ENCODE measurements around the gene ARMC6. TPM values are rescaled to one million over a fixed set of nuclear protein-coding genes. Genes with fewer than 3 reads are reported as not detected.
A peak's percentile ranks its signal among the peaks of the same experiment; 100 is the strongest.

Gene ARMC6
- total RNA-seq, 1 donor from 2014 or later = 25.9 TPM

DNA sequence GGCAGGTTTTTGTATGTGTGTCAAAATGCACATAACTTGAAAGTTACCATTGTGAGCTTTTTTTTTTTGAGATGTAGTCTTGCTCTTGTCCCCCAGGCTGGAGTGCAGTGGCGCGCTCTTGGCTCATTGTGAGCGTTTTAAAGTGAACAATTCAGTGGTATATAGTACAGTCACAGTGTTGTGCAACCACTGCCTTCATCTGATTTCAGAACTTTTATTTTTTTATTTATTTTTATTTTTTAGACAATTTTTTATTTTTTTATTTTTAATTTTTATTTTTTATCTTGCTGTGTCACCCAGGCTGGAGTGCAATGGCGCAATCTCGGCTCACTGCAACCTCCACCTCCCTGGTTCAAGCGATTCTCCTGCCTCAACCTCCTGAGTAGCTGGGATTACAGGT, 45.4 kb downstream of the ARMC6 start:
- peaks cover 9% of the 10 kb centered on the region for H3K36me3 Mint-ChIP-seq (ENCODE audit: low read depth, unreplicated experiment)
- DNase-seq (ENCODE audit: low spot score) = no peak
- no peak overlapping the region for H3K27ac Mint-ChIP-seq (ENCODE audit: unreplicated experiment)
- H3K4me3 Mint-ChIP-seq (ENCODE audit: unreplicated experiment) = no peak overlapping the region
- no peaks in the 10 kb centered on the region for H3K9me3 Mint-ChIP-seq (ENCODE audit: unreplicated experiment)
- H3K4me1 Mint-ChIP-seq (ENCODE audit: unreplicated experiment) = no peaks in the 10 kb centered on the region
- H3K27me3 Mint-ChIP-seq (ENCODE audit: unreplicated experiment) = peaks cover 5% of the 10 kb centered on the region
- TF ChIP-seq, protein P1, sequence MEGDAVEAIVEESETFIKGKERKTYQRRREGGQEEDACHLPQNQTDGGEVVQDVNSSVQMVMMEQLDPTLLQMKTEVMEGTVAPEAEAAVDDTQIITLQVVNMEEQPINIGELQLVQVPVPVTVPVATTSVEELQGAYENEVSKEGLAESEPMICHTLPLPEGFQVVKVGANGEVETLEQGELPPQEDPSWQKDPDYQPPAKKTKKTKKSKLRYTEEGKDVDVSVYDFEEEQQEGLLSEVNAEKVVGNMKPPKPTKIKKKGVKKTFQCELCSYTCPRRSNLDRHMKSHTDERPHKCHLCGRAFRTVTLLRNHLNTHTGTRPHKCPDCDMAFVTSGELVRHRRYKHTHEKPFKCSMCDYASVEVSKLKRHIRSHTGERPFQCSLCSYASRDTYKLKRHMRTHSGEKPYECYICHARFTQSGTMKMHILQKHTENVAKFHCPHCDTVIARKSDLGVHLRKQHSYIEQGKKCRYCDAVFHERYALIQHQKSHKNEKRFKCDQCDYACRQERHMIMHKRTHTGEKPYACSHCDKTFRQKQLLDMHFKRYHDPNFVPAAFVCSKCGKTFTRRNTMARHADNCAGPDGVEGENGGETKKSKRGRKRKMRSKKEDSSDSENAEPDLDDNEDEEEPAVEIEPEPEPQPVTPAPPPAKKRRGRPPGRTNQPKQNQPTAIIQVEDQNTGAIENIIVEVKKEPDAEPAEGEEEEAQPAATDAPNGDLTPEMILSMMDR (IDR thresholded peaks at IDR 0.05; ENCODE audit: unreplicated experiment) = no peak

DNA sequence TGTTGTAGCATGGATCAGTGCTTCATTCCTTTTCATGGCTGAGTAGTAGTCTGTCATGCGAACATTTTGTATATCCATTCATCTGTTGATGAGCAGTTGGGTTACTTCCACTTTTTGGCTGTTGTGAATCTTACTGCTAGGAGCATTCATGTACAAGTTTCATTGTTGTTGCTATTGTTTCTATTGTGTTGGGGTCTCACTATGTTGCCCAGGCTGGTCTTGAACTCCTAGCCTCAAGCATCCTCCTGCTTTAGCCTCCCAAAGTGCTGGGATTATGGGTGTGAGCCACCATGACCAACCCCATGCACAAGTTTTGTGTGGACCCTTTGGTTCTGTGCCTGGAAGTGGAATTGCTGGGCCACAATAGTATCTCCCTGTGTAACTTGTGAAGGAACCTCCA, 46.2 kb downstream of the ARMC6 start:
- H3K4me3 Mint-ChIP-seq (ENCODE audit: unreplicated experiment) = no peak overlapping the region

DNA sequence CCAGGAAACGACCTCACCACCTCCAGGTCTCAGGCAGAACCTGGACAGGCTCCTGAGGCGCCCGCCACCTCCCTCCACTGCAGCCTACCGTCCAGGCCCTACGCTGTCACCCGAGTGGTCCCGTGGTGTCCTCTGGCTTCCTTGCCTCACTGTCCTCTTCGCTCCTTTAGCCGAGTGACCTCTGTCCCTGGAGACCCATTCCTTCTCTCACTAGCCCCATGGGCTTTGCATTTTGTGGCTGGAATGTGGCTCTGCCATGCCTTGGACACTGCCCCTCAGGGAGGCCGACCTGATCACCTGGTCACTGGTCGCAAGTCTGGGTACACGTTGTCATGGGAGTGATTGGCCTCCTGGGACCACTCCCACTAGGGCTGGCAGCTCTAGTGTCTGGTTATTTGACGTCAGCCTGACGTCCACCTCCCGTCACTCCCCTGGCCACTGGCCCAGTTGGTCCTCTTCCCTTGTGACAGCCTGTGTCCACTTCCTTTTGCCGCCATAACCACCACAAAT, 48.3 kb downstream of the ARMC6 start:
- H3K27ac Mint-ChIP-seq (ENCODE audit: unreplicated experiment) = no peak overlapping the region
- no peaks in the 10 kb centered on the region for H3K4me1 Mint-ChIP-seq (ENCODE audit: unreplicated experiment)
- H3K27me3 Mint-ChIP-seq (ENCODE audit: unreplicated experiment) = no peaks in the 10 kb centered on the region

More for the DNA sequence above, 46.2 kb downstream of the ARMC6 start:
- no peaks in the 10 kb centered on the region for H3K4me1 Mint-ChIP-seq (ENCODE audit: unreplicated experiment)
- no peak for DNase-seq (ENCODE audit: low spot score)
- TF ChIP-seq, protein P1 (IDR thresholded peaks at IDR 0.05; ENCODE audit: unreplicated experiment) = no peak
- H3K27me3 Mint-ChIP-seq (ENCODE audit: unreplicated experiment) = peaks cover 5% of the 10 kb centered on the region
- H3K9me3 Mint-ChIP-seq (ENCODE audit: unreplicated experiment) = no peaks in the 10 kb centered on the region
- no peak overlapping the region for H3K27ac Mint-ChIP-seq (ENCODE audit: unreplicated experiment)
- H3K36me3 Mint-ChIP-seq (ENCODE audit: low read depth, unreplicated experiment) = peaks cover 9% of the 10 kb centered on the region

DNA sequence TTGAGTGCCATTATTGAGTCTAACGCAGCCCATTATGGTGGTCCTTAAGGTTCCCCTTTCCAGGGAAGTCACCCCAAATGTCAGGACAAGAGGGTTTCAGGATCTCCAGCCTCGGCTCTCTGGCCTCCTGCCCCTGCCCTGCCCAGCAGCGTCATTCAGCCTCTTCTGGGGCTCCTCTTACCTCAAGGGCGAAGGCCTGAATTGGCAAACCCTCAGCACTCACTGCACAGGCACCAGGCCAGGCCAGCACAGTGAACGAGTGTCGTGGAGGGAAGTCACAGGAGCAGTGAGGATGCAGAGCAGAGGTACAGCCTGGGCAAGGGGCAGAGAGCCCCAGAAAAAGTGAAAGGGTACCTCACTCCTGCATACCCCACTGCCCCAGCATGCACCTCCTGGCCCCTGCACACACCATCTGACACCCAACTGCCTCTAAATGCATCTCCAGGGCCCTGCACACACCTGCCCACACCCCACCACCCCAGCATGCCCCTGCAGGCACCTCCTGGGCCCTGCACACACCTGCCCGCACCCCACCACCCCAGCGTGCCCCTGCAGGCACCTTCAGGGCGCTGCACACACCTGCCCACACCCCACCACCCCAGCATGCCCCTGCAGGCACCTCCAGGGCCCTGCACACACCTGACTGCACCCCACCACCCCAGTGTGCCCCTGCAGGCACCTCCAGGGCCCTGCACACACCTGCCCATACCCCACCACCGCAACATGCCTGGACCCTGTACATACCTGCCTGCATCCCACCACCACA, 50.2 kb downstream of the ARMC6 start:
- H3K4me1 Mint-ChIP-seq (ENCODE audit: unreplicated experiment) = no peaks in the 10 kb centered on the region
- H3K27me3 Mint-ChIP-seq (ENCODE audit: unreplicated experiment) = peaks cover 5% of the 10 kb centered on the region
- no peak overlapping the region for H3K27ac Mint-ChIP-seq (ENCODE audit: unreplicated experiment)
- no peak overlapping the region for H3K4me3 Mint-ChIP-seq (ENCODE audit: unreplicated experiment)
- no peaks in the 10 kb centered on the region for H3K9me3 Mint-ChIP-seq (ENCODE audit: unreplicated experiment)
- no peak for DNase-seq (ENCODE audit: low spot score)
- peaks cover 9% of the 10 kb centered on the region for H3K36me3 Mint-ChIP-seq (ENCODE audit: low read depth, unreplicated experiment)
- TF ChIP-seq, protein P1 (IDR thresholded peaks at IDR 0.05; ENCODE audit: unreplicated experiment) = no peak

More for the DNA sequence above, 48.3 kb downstream of the ARMC6 start:
- no peak for DNase-seq (ENCODE audit: low spot score)
- Mint-ChIP-seq H3K9me3 (ENCODE audit: unreplicated experiment) (no peaks in the 10 kb centered on the region), H3K4me3 (ENCODE audit: unreplicated experiment) (no peak overlapping the region), H3K36me3 (ENCODE audit: low read depth, unreplicated experiment) (peaks cover 9% of the 10 kb centered on the region)
- TF ChIP-seq, protein P1 (IDR thresholded peaks at IDR 0.05; ENCODE audit: unreplicated experiment) = no peak

DNA sequence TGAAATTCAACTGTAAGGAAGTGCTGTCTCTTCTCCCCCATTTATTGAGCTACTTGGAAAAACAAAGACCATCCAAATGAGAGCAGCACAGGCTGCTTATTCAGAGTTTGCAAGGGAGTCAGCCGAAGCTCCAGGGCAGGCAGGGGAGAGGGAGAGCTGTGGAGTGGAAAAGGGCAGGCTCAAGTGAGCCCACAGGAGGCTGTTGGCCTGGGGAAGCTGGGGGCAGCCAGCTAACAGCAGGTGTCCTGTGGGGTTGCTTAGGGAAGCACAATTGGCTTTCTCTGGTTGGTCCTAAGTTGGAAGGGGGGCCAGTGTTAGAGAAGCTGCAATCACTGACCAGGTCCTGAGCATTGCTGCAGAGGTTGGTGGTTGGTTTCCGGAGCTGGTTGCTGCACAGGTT, 54.3 kb downstream of the ARMC6 start:
- Mint-ChIP-seq H3K27ac (ENCODE audit: unreplicated experiment) (no peak overlapping the region), H3K9me3 (ENCODE audit: unreplicated experiment) (no peaks in the 10 kb centered on the region), H3K27me3 (ENCODE audit: unreplicated experiment) (peaks cover 8% of the 10 kb centered on the region), H3K4me1 (ENCODE audit: unreplicated experiment) (no peaks in the 10 kb centered on the region), H3K4me3 (ENCODE audit: unreplicated experiment) (peak overlapping the region; percentile 65), H3K36me3 (ENCODE audit: low read depth, unreplicated experiment) (peaks cover 4% of the 10 kb centered on the region)
- TF ChIP-seq, protein P1 (IDR thresholded peaks at IDR 0.05; ENCODE audit: unreplicated experiment) = no peak
- DNase-seq (ENCODE audit: low spot score) = no peak
